GM13977 (cell line): Measurements from ENCODE around the gene AFDN.

Experiments used
- DNase-seq: peaks from one replicate; pipeline ENCODE4 v3.0.0; 2012; ENCODE audit warnings: low spot score
- CTCF ChIP-seq: IDR thresholded peaks from 2 replicates; pipeline ENCODE4 v1.5.1; 2012; ENCODE audit warnings: mild to moderate bottlenecking, control low read depth; ENCODE audit not compliant: insufficient read depth; ENCODE audit errors: extremely low read depth, missing control alignments
- in situ Hi-C: fragments of 300-500 bp; cut with MboI; formaldehyde crosslinking; loops from one replicate; pipeline ENCODE4 v1.12.0; 2022; ENCODE audit warnings: low sequenced_read_pairs, low pct_unique_long_range_greater_than_20kb, mixed read lengths, inconsistent platforms; ENCODE audit not compliant: unreplicated experiment

The AFDN gene

GRCh38 chr6:167944130-167944529 is 117.4 kb downstream of the AFDN start:
- in situ Hi-C loops: no loop called here
- no peak for DNase-seq
- TF ChIP-seq CTCF: no peak

- DNase-seq: no peak
- TF ChIP-seq CTCF: no peak
- in situ Hi-C loops: no loop called here
Measured at GRCh38 chr6:167946007-167946406, 119.3 kb downstream of the AFDN start.

GRCh38 chr6:167946604-167947003 is 119.9 kb downstream of the AFDN start:
- in situ Hi-C loops: no loop called here
- TF ChIP-seq CTCF: no peak
- DNase-seq: no peak

GRCh38 chr6:167947716-167948115 is 121.0 kb downstream of the AFDN start:
- in situ Hi-C loops: no loop called here
- DNase-seq: no peak
- TF ChIP-seq CTCF: no peak

- DNase-seq: no peak
- in situ Hi-C loops: no loop called here
- no peak for TF ChIP-seq CTCF
Measured at GRCh38 chr6:167948716-167949115, 122.0 kb downstream of the AFDN start.

- in situ Hi-C loops: no loop called here
- TF ChIP-seq CTCF: no peak
- no peak for DNase-seq
Measured at GRCh38 chr6:167949121-167949684, 122.5 kb downstream of the AFDN start.
